ENCODE measurements around the gene FAM13A. TPM values are rescaled to one million over a fixed set of nuclear protein-coding genes. Genes with fewer than 3 reads are reported as not detected.

FAM13A gene
- total and polyA plus RNA-seq, 2 of the 8 experiments (the other 6 are each of a cell fraction or from before 2014, with no cell fraction given): 7.1 to 16.5 TPM

GRCh38 chr4:88953400-88953799 lies 103.6 kb downstream of the FAM13A start:
- no peak for DNase-seq (ENCODE audit: low read depth in 1 of 2, low spot score in 2 of 2)
- no peak overlapping the region for H3K4ac ChIP-seq (replicated peaks; ENCODE audit: insufficient read length, low read depth, low read length)
- no peaks in the 10 kb centered on the region for H3K79me2 ChIP-seq (ENCODE audit: control insufficient read depth in 1 of 2, insufficient read depth in 2 of 2, low read length in 2 of 2)
- no peak overlapping the region for H2AK5ac ChIP-seq (ENCODE audit: low read depth, low read length)
- H3K9ac ChIP-seq (replicated peaks in 1 of 4; ENCODE audit: extremely low read depth in 1 of 4, low read depth in 3 of 4, low read length in 3 of 4): no peak overlapping the region
- no peaks in the 10 kb centered on the region for H3K27me3 ChIP-seq (replicated peaks in 1 of 4; ENCODE audit: control insufficient read depth in 3 of 4, extremely low read depth in 1 of 4, insufficient read depth in 3 of 4, low read length in 3 of 4)
- peaks cover 3 to 7% of the 10 kb centered on the region in 2 experiments; a peak in 2 of 4 replicates for H3K9me3 ChIP-seq (ENCODE audit: insufficient read depth in 2 of 2, low read depth in 1 of 2, low read length in 1 of 2)
- H4K91ac ChIP-seq (replicated peaks; ENCODE audit: insufficient read length, low read length): no peak overlapping the region
- ChIA-PET CTCF (ENCODE audit: partially characterized antibody) (interaction anchor here (2.2 kb wide), 1 partner anchor 15 kb away, joined by 5 read pairs; no protein-coding TSS in a partner anchor), POLR2A (ENCODE audit: partially characterized antibody) (no interaction called here)
- no peak overlapping the region for H3K56ac ChIP-seq (replicated peaks; ENCODE audit: insufficient read length, low read depth, low read length)
- no peak overlapping the region for H3K23ac ChIP-seq (ENCODE audit: insufficient read length)
- H2BK20ac ChIP-seq (ENCODE audit: low read length): no peak overlapping the region
- no peak overlapping the region for H2BK5ac ChIP-seq (ENCODE audit: low read depth, low read length)
- no peak overlapping the region for H3K27ac ChIP-seq (ENCODE audit: low read depth, low read length)
- no peaks in the 10 kb centered on the region for H4K20me1 ChIP-seq (replicated peaks in 1 of 2; ENCODE audit: control insufficient read depth in 1 of 2, insufficient read depth in 2 of 2, low read length in 2 of 2)
- H3K4me2 ChIP-seq (ENCODE audit: insufficient read depth in 1 of 2, low read depth in 2 of 2, low read length in 2 of 2): no peak overlapping the region
- no peak overlapping the region for H3K14ac ChIP-seq (ENCODE audit: insufficient read length)
- no peak overlapping the region for H4K5ac ChIP-seq (ENCODE audit: insufficient read length, low read depth, low read length)
- no peak overlapping the region for H2BK12ac ChIP-seq (ENCODE audit: low read depth, low read length)
- no peaks in the 10 kb centered on the region; a peak in 1 of 8 replicates for H3K36me3 ChIP-seq (ENCODE audit: control insufficient read depth in 2 of 4, insufficient read depth in 4 of 4, low read length in 3 of 4)
- H3K23me2 ChIP-seq (ENCODE audit: low read depth, low read length): no peaks in the 10 kb centered on the region
- H2BK120ac ChIP-seq (replicated peaks; ENCODE audit: low read depth, low read length): no peak overlapping the region
- no peak overlapping the region for H4K8ac ChIP-seq (ENCODE audit: extremely low read depth, insufficient read depth, low read length)
- H3K4me1 ChIP-seq (replicated peaks in 1 of 4; ENCODE audit: control insufficient read depth in 3 of 4, insufficient read depth in 4 of 4, low read length in 3 of 4): peaks cover 0 to 4% (median 0%) of the 10 kb centered on the region in 4 experiments; a peak in 4 of 7 replicates
- H3K18ac ChIP-seq (ENCODE audit: extremely low read depth, low read length): no peak overlapping the region
- no peak for FAIRE-seq
- WGBS, 2 experiments (ENCODE audit: extremely low coverage in 1 of 2, insufficient coverage in 1 of 2, insufficient read length in 1 of 2, insufficient replicate concordance in 2 of 2, low coverage in 1 of 2, low lambda C conversion rate in 2 of 2, missing lambda C conversion rate in 1 of 2): 100% methylated on average over 2 of the region's 2 CpGs; no CpG with 5 or more reads in 1 of the 2 experiments
- H2BK15ac ChIP-seq (ENCODE audit: low read length): no peak overlapping the region
- no peak overlapping the region for H3K4me3 ChIP-seq (ENCODE audit: extremely low read depth in 1 of 4, insufficient read depth in 2 of 4, low read depth in 3 of 4, low read length in 4 of 4)
- no peaks in the 10 kb centered on the region for H3K79me1 ChIP-seq (ENCODE audit: low read depth, low read length)
- H2AFZ ChIP-seq (ENCODE audit: low read length): no peak overlapping the region
- no peak for TF ChIP-seq MAFK (IDR thresholded peaks at IDR 0.05; ENCODE audit: low read depth, low read length)
- no peak for TF ChIP-seq GABPA (IDR thresholded peaks at IDR 0.05; ENCODE audit: borderline replicate concordance, insufficient read depth, low read length)
- TF ChIP-seq SP4 (IDR thresholded peaks at IDR 0.05; ENCODE audit: low read length): no peak
- TF ChIP-seq MAX (IDR thresholded peaks at IDR 0.05): no peak
- no peak for TF ChIP-seq ATF2 (IDR thresholded peaks at IDR 0.05; ENCODE audit: low read length)
- no peak for TF ChIP-seq SP2 (IDR thresholded peaks at IDR 0.05; ENCODE audit: low read length)
- no peak for TF ChIP-seq CTBP2 (IDR thresholded peaks at IDR 0.05; ENCODE audit: borderline replicate concordance, insufficient read depth, insufficient read length, low read length)
- no peak for TF ChIP-seq KDM1A (IDR thresholded peaks at IDR 0.05; ENCODE audit: borderline replicate concordance, low read length)
- no peak for TF ChIP-seq HDAC6 (IDR thresholded peaks at IDR 0.05; ENCODE audit: low read depth, low read length)
- TF ChIP-seq BCL11A (IDR thresholded peaks at IDR 0.05; ENCODE audit: low read depth in 2 of 2, low read length in 2 of 2): no peak
- TF ChIP-seq FOSL1 (IDR thresholded peaks at IDR 0.05; ENCODE audit: insufficient read depth, low read depth, low read length): no peak
- TF ChIP-seq BACH1 (IDR thresholded peaks at IDR 0.05; ENCODE audit: low read length): no peak
- no peak for TF ChIP-seq TCF12 (IDR thresholded peaks at IDR 0.05; ENCODE audit: low read depth, low read length)

All from H1 (cell line).